AG10803 (cell line): ENCODE data around the gene C1orf50.

Experiments used
- DNase-seq: peaks from one replicate; pipeline ENCODE4 v3.0.0; 2010; ENCODE audit warnings: low read depth
- H3K4me3 ChIP-seq: 2 replicates; pipeline ENCODE4 v1.5.1; 2011; ENCODE audit warnings: mild to moderate bottlenecking, low read length, control low read depth
- TF ChIP-seq, protein P1 (sequence below): conservative IDR thresholded peaks from 2 replicates; pipeline ENCODE4 v1.5.1; 2011; ENCODE audit warnings: mild to moderate bottlenecking, low read length, control low read depth, inconsistent platforms

C1orf50 gene

DNA sequence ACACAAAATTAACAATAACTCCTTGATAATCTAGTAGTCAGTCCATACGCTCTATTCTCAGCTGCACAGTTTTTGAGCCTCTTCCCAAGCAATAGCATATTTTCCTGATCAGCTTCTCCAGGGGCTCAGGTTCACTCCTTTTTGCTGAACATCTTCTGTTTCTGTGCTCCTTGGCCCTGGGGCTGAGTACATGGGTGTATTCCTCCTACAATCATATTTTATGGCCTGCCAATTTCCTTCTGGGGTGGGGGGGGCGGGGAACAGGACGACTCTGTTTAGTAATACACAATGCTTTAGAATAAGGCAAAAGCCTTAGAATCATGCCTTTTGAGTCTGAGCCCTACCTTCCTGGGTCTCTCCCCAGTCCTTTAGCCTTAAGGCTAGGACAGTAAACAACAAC, 35.5 kb upstream of the C1orf50 start:
- H3K4me3 ChIP-seq = no peak overlapping the region
- DNase-seq = no peak
- TF ChIP-seq, protein P1, sequence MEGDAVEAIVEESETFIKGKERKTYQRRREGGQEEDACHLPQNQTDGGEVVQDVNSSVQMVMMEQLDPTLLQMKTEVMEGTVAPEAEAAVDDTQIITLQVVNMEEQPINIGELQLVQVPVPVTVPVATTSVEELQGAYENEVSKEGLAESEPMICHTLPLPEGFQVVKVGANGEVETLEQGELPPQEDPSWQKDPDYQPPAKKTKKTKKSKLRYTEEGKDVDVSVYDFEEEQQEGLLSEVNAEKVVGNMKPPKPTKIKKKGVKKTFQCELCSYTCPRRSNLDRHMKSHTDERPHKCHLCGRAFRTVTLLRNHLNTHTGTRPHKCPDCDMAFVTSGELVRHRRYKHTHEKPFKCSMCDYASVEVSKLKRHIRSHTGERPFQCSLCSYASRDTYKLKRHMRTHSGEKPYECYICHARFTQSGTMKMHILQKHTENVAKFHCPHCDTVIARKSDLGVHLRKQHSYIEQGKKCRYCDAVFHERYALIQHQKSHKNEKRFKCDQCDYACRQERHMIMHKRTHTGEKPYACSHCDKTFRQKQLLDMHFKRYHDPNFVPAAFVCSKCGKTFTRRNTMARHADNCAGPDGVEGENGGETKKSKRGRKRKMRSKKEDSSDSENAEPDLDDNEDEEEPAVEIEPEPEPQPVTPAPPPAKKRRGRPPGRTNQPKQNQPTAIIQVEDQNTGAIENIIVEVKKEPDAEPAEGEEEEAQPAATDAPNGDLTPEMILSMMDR = no peak

DNA sequence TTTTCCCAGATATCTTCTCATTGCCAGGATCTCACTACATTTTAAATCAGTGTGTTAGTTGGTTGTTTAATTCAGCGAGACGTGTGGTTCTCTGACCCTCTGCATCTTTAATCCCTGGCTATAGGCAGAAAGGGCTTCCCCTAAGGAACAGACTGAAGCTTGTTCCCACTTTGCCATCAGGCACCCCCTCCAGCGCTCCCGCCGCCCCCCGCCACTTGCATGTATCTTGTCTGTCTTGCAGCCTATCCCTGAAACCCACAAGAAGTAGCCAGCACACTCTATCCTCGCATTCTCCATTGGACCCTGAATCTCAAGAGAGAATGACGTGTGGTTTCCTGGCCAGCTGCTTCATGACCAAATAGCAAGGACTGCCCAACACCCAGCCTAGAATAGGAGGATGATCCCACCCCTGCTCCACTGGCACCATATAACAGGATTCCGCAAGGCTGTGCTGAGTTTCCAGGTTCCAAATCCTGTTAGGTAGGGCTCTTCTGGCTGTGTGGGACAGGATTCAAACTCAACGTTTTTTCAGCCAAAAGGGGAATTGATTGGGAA, 34.8 kb upstream of the C1orf50 start:
- no peak for DNase-seq
- TF ChIP-seq, protein P1 = no peak
- no peak overlapping the region for H3K4me3 ChIP-seq

DNA sequence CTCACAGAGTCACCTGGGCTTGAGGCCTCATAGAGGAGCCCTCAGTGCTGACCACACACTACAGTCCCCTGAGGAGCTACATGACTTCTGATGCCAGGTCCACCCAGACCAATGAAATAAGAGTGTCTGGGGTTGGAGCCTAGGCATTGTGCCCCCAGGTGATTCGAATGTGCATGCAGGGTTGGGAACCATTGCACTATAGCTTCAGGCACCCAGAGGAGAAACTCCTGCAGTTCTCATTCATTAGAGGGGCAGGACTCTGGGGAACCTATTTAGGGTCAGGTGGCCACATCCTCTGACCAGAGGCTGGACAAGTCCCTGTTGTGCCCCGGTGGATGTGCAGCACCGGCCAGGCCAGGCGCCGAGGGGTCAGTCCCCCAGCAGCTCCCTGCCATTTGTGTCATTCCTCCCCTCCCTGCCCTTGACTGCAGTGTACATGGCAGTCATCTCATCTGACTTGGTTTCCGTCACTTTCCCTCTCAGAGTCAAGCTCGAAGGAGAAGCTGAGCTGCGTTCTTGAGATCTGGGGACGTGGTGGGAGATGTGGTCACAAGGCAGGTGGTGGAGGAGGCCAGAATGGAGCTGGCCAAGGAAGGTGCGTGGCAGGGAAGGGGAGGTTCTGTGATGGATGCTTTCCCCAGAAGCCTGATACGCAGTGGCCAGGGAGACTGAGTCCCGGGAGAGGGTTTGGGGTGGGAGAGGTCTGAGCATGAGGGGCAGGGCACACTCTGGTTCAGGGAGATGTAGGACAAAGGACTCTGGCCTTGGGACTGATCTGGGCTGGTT, 33.4 kb upstream of the C1orf50 start:
- no peak for DNase-seq
- no peak overlapping the region for H3K4me3 ChIP-seq
- TF ChIP-seq, protein P1 = no peak

DNA sequence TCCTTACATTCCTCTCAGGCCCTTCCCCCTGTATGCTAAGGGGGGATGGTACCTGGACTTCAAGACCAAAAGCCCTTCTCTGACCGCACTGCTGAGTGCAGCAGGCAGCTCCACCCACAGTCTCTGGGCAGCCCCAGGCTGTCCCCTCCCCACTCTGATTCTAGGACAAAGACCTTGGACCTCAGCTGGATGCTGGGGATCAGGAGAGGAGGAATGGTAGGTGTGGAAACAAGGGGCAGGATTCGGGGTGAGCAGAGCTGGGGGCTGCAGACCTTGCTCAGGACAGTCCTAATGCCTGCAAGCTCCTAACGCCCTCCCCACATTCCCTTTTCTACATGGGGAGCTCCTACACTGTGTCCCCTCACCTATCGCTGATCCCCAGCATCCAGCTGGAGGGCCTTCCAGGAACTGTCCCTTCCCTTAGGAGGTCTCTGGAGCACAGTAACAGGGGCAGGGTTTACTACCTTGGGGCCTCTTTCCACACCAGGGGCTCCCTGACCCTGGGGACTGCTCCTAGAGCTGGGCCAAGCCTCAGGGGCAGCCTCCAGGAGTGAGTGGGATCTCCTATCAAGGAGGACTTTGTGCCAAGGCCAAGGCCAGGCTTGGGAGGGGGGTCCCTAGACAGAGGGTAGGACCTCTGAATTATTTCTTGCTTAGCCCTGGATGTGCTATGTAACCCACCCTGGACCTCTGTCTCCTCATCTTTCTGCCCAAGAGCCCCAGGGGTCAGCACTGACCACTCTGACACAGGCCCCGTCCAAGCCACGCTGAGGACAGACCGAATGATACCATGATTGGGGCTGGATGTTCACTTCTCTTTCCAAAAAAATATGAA, 32.6 kb upstream of the C1orf50 start:
- no peak for DNase-seq
- TF ChIP-seq, protein P1 = no peak
- H3K4me3 ChIP-seq = no peak overlapping the region

DNA sequence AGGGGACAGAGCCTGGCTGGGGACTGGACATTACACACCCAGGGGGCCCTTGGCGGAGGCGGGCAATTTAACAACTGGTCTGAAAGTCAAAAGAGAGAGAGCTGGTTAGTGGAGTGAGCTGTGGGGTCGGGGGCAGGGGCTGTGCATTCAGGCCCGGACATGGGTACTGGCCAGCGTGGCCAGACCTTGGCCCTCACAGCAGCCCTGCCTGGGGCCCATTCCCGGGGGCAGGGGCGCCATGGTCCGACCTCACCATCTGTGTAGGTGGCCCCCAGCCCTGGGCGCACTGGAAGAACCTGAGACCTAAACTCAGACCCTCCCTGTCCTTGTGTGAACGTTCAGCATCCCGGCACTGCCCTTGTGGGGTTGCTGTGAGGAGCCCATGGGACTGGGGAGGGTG, 32.0 kb upstream of the C1orf50 start:
- no peak for DNase-seq
- TF ChIP-seq, protein P1 = no peak
- H3K4me3 ChIP-seq = no peak overlapping the region

DNA sequence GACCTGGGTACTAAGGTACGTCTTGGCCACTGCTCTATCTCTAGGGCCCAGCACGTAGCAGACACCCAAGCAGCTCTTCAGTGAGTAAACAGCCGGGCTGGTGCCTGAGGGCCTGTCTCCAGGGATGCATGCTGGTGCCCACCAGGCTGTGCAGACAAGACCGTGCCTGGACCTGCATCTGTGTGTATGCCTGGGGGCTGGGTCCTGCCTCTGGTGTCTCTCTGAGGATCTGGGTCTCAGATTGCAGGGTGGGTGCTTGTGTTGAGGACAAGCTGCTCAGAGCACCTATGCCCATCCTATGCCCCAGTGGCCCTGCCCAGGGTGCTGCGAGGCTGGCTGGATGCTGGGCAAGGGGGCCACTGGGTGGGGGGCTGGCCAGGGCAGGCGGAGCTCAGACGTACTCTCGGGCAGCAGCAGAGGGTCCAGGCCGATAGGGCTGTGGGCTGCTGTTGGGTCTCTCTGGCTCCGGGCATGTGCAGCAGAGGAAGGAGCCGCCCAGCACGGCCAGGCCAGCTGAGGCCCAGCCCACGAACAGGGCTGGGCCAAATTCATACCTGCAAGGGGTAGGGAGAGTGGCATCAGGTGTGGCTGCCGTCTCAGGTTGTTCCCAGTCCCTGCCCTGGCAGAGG, 31.5 kb upstream of the C1orf50 start:
- DNase-seq = no peak
- TF ChIP-seq, protein P1 = no peak
- no peak overlapping the region for H3K4me3 ChIP-seq
